Tongue (tissue), 1 donor: ENCODE results near the gene CEBPA. TPM values are rescaled to one million over a fixed set of nuclear protein-coding genes. Genes with fewer than 3 reads are reported as not detected.

Experiments used
- total RNA-seq: library from RNA; depleted of rRNA; stranded (reverse); fragments of >200 nt; gene quantifications from one replicate; pipeline ENCODE4 v1.2.3, GENCODE V29; 2014

CEBPA gene
- total RNA-seq, 1 donor from 2014 or later = 14.6 TPM

Other genes with a start within 250 kb of the CEBPA start
- 4.1 TPM for gene RHPN2, start 237.6 kb downstream of the CEBPA start, total RNA-seq
- 8.8 TPM for gene GPATCH1, start 221.4 kb downstream of the CEBPA start, total RNA-seq
- gene WDR88, start 170.4 kb downstream of the CEBPA start, total RNA-seq = not detected
- 24.4 TPM for gene LRP3, start 108.2 kb downstream of the CEBPA start, total RNA-seq
- gene SLC7A10, start 76.7 kb downstream of the CEBPA start, total RNA-seq = 3.1 TPM
- 31.9 TPM for gene CEBPG, start 71.2 kb upstream of the CEBPA start, total RNA-seq
- gene PEPD, start 219.3 kb upstream of the CEBPA start, total RNA-seq = 32.6 TPM